Progenitor cell of endocrine pancreas (in vitro differentiated cells): ENCODE results near the gene C12orf43. TPM values are rescaled to one million over a fixed set of nuclear protein-coding genes. Genes with fewer than 3 reads are reported as not detected.
"Not testable (repeated sequence)": the region's sequence is repeated elsewhere in the genome, so short reads cannot be mapped to it uniquely, and the experiment has no call there.

Experiments
- DNase-seq: peaks from one replicate; pipeline ENCODE4 v3.0.0; 2021; ENCODE audit warnings: low spot score; ENCODE audit not compliant: unreplicated experiment
- H3K27ac Mint-ChIP-seq: 2 replicates; pipeline ENCODE4 v1.8.0; 2021; ENCODE audit warnings: mild to moderate bottlenecking, moderate library complexity, mixed read lengths
- H3K27me3 Mint-ChIP-seq: 2 replicates; pipeline ENCODE4 v1.8.0; 2021; ENCODE audit warnings: mixed read lengths
- H3K36me3 Mint-ChIP-seq: 2 replicates; pipeline ENCODE4 v1.8.0; 2022; ENCODE audit warnings: mixed read lengths; ENCODE audit not compliant: insufficient read depth
- H3K4me1 Mint-ChIP-seq: 2 replicates; pipeline ENCODE4 v1.8.0; 2021; ENCODE audit warnings: low read depth, mixed read lengths
- H3K4me3 Mint-ChIP-seq: 2 replicates; pipeline ENCODE4 v1.8.0; 2021; ENCODE audit warnings: low read depth, mild to moderate bottlenecking, moderate library complexity, mixed read lengths
- H3K9me3 Mint-ChIP-seq: 2 replicates; pipeline ENCODE4 v1.8.0; 2021; ENCODE audit warnings: low read depth, mixed read lengths
- CTCF ChIP-seq: fragments of 200-600 bp; sonication (generic); IDR thresholded peaks from one replicate; pipeline ENCODE4 v1.5.0; 2021; ENCODE audit warnings: antibody characterized with exemption, mild to moderate bottlenecking; ENCODE audit not compliant: unreplicated experiment
- total RNA-seq: library from RNA; stranded (reverse); gene quantifications from 2 replicates; pipeline ENCODE4 v1.2.1, GENCODE V29; 2021

The C12orf43 gene
- total RNA-seq, 1 donor from 2014 or later = 17.2 TPM

DNA sequence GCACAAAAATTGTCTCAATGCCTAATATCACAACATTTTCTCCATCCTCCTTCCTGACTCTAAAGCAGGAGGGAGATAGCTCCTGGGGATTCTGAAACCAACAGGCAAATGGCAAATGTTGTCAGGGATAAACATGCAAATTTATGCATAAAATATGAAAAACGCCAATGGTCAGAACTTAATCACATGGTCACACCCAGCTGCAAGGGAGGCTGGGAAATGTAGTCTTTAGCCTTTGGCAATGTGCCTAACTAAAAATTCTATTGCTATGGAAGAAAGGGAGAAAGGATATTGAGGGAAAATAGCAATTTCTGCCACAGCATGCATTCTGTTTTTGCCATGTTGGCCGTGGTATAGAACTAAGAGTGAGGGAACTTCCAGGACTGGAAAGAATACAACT is 34.4 kb upstream of the C12orf43 start:
- DNase-seq = no peak
- Mint-ChIP-seq H3K4me1 (no peaks in the 10 kb centered on the region), H3K36me3 (no peaks in the 10 kb centered on the region), H3K4me3 (no peak overlapping the region), H3K27ac (no peak overlapping the region), H3K27me3 (peaks cover 26% of the 10 kb centered on the region), H3K9me3 (no peaks in the 10 kb centered on the region)
- TF ChIP-seq CTCF = no peak

DNA sequence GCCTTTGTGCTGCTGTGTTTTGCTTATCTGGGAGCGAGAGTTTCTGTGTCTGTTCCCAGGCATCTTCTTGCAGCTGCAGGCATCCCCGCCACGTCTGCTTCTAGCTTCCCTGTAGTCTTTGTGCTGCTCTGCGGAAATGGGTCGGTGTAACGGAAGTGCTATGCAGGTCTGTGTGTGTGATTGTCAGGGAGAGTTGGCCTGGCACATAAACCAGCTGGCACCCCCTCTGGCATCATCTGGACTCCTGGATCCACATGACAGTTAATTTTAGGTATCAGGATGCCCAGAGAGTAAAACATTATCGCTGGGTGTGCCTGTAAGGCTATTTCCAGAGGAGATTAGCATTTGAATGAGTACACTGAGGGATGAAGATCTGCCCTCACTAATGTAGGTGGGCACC is 32.2 kb upstream of the C12orf43 start:
- DNase-seq = no peak
- Mint-ChIP-seq H3K4me1 (no peaks in the 10 kb centered on the region), H3K27ac (no peak overlapping the region)

GRCh38 chr12:121047400-121047799 is 31.1 kb upstream of the C12orf43 start:
- not testable (repeated sequence) for H3K36me3 Mint-ChIP-seq, H3K4me1 Mint-ChIP-seq, H3K27ac Mint-ChIP-seq, DNase-seq, H3K9me3 Mint-ChIP-seq, H3K4me3 Mint-ChIP-seq
- H3K27me3 Mint-ChIP-seq = peaks cover 52% of the 10 kb centered on the region

More for the DNA sequence above, 32.2 kb upstream of the C12orf43 start:
- no peak for TF ChIP-seq CTCF
- Mint-ChIP-seq H3K9me3 (no peaks in the 10 kb centered on the region), H3K4me3 (no peak overlapping the region), H3K36me3 (no peaks in the 10 kb centered on the region), H3K27me3 (peaks cover 44% of the 10 kb centered on the region)

DNA sequence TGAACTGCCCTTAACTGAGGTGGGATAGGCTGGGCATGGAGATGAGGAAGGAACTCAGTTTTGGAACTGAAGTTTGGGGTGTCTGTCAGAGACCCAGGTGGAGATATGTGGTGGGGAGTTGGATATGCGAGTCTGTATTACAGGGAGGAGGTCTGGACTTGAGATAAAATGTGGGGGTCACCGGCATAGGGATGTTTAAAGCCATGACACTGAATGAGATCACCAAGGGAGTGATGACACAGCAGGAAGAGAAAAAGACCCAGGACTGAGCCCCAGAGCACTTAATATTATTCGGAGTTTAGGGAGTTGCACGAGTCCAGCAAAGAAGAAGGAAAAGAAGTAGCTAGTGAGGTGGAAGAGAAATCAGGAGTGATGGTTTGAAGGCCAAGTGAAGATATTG is 26.8 kb upstream of the C12orf43 start:
- Mint-ChIP-seq H3K36me3 (no peaks in the 10 kb centered on the region), H3K4me3 (no peak overlapping the region), H3K27me3 (peaks cover 60% of the 10 kb centered on the region), H3K9me3 (no peaks in the 10 kb centered on the region), H3K27ac (no peak overlapping the region), H3K4me1 (no peaks in the 10 kb centered on the region)
- TF ChIP-seq CTCF = no peak
- no peak for DNase-seq

- no peak within 1 kb of the TSS for H3K4me3 Mint-ChIP-seq
- DNase-seq = no peak
- no peaks in the 10 kb centered on the region for H3K36me3 Mint-ChIP-seq
- no peaks in the 10 kb centered on the region for H3K4me1 Mint-ChIP-seq
- no peak for TF ChIP-seq CTCF
- no peak within 1 kb of the TSS for H3K27ac Mint-ChIP-seq
- peaks cover 47% of the 10 kb centered on the region for H3K27me3 Mint-ChIP-seq
- no peaks in the 10 kb centered on the region for H3K9me3 Mint-ChIP-seq
These were observed 22.8 kb upstream of the C12orf43 start, which contains the start of gene OASL for GRCh38 chr12:121038861-121039668. Gene OASL, minus strand, starts transcription at chr12:121039246. Its CDS starts 275 bp downstream, at chr12:121038971.

GRCh38 chr12:121036810-121037326 is 20.6 kb upstream of the C12orf43 start:
- no peaks in the 10 kb centered on the region for H3K36me3 Mint-ChIP-seq
- no peaks in the 10 kb centered on the region for H3K9me3 Mint-ChIP-seq
- no peak overlapping the region for H3K27ac Mint-ChIP-seq
- TF ChIP-seq CTCF = no peak
- peaks cover 30% of the 10 kb centered on the region for H3K27me3 Mint-ChIP-seq
- no peak for DNase-seq
- no peak overlapping the region for H3K4me3 Mint-ChIP-seq
- H3K4me1 Mint-ChIP-seq = no peaks in the 10 kb centered on the region
